ENCODE measurements around the gene SRXN1.

GRCh38 chr20:622161-622560 lies 30.8 kb downstream of the SRXN1 start:
- TF ChIP-seq SMC3 (conservative IDR thresholded peaks at IDR 0.05; ENCODE audit: insufficient read depth, low read depth, low read length), result no peak
- TF ChIP-seq RCOR1 (IDR thresholded peaks at IDR 0.05; ENCODE audit: borderline replicate concordance in 1 of 2, low read depth in 2 of 2, low read length in 2 of 2), result no peak
- no peak for TF ChIP-seq NCOA2 (IDR thresholded peaks at IDR 0.05; ENCODE audit: partially characterized antibody in 2 of 2)
- no peak for TF ChIP-seq TAF1 (IDR thresholded peaks at IDR 0.05; ENCODE audit: control insufficient read depth, extremely low read depth, insufficient read depth, low read length, severe bottlenecking)
- TF ChIP-seq, protein P1, sequence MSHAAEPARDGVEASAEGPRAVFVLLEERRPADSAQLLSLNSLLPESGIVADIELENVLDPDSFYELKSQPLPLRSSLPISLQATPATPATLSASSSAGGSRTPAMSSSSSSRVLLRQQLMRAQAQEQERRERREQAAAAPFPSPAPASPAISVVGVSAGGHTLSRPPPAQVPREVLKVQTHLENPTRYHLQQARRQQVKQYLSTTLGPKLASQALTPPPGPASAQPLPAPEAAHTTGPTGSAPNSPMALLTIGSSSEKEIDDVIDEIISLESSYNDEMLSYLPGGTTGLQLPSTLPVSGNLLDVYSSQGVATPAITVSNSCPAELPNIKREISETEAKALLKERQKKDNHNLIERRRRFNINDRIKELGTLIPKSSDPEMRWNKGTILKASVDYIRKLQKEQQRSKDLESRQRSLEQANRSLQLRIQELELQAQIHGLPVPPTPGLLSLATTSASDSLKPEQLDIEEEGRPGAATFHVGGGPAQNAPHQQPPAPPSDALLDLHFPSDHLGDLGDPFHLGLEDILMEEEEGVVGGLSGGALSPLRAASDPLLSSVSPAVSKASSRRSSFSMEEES (CRISPR knock-in tag; IDR thresholded peaks at IDR 0.05), result no peak
- TF ChIP-seq CEBPB (tag; IDR thresholded peaks at IDR 0.05), result no peak
- TF ChIP-seq XRCC5 (IDR thresholded peaks at IDR 0.05; ENCODE audit: low read depth, low read length), result no peak
- TF ChIP-seq BMI1 (IDR thresholded peaks at IDR 0.05; ENCODE audit: low read length), result no peak

Measured in K562 (cell line).